Measurements from ENCODE around the gene TSPAN15.

The TSPAN15 gene

GRCh38 chr10:69451209-69451783 lies at the start of gene TSPAN15:
Gene TSPAN15, plus strand, starts transcription at chr10:69451465. Its CDS starts 130 bp downstream, at chr10:69451595.
- peak; percentile 80 for DNase-seq
- ATAC-seq: peak; percentile 94

- DNase-seq (no peak), ATAC-seq (no peak)
These were observed 48.9 kb upstream of the TSPAN15 start for GRCh38 chr10:69402386-69402785.

- ATAC-seq (no peak), DNase-seq (no peak)
These were observed 48.2 kb upstream of the TSPAN15 start for GRCh38 chr10:69403066-69403465.

GRCh38 chr10:69403519-69403918 lies 47.7 kb upstream of the TSPAN15 start:
- ATAC-seq (no peak), DNase-seq (no peak)

DNA sequence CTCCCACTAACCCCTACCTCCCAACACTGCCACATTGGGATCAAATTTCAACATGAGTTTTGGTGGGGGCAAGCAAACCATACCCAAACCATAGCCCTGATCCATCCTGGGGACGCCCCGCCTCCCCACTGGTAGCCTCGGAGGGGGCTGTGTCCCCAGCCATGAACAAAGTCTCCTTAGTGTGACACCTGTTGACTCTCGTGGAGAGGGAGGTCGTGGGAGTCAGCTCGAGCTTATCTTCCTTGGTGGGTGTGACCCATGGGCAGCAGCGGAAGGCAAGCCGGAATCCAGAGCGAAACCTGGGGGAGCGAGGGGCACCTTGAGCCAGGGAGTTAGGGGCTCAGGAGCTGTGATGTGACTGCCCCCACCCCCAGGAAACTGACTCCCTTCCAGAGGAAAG lies 46.5 kb upstream of the TSPAN15 start:
- ATAC-seq (no peak), DNase-seq (no peak)

- no peak for ATAC-seq
- no peak for DNase-seq
These were observed 46.0 kb upstream of the TSPAN15 start for GRCh38 chr10:69405221-69405620.

- ATAC-seq: no peak
- DNase-seq: no peak
These were observed 44.9 kb upstream of the TSPAN15 start for GRCh38 chr10:69406302-69406811.

DNA sequence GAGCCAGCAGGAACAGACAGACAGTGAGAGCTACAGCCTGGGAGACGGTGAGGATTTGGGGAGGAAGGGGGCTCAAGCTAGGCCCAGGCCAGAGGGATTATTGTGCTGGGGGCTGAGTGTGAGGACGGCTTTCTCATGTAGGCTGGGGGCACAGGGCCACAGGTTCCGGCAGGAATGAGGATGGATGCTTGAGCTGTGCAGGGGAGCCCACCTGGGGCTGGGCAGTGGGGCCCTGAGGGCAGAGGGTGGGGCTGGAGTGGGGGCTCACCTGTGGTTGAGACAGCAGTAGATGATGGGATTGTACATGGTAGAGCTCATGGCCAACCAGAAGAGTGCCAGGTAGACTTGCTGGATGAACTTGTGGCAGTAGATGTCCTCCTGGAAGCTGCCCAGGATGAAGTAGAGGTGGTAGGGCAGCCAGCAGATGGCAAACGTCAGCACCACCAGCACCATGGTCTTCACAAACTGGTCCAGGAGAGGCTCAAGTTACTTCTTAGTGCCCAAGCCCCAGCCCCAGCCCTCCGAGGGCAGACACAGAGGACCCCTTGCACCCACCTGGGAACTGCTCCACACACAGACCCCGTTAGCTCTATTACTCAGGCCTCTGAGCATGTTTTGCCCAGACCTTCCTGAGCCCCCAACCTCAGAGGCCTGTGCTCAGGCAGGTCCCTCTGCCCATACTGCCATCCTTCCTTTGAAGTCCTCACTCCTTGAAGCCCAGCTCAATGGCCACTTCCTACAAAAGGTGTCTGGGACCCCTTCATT lies 44.3 kb upstream of the TSPAN15 start:
- DNase-seq (no peak), ATAC-seq (no peak)

GRCh38 chr10:69407621-69408301 lies 43.5 kb upstream of the TSPAN15 start:
- ATAC-seq (no peak), DNase-seq (no peak)

DNA sequence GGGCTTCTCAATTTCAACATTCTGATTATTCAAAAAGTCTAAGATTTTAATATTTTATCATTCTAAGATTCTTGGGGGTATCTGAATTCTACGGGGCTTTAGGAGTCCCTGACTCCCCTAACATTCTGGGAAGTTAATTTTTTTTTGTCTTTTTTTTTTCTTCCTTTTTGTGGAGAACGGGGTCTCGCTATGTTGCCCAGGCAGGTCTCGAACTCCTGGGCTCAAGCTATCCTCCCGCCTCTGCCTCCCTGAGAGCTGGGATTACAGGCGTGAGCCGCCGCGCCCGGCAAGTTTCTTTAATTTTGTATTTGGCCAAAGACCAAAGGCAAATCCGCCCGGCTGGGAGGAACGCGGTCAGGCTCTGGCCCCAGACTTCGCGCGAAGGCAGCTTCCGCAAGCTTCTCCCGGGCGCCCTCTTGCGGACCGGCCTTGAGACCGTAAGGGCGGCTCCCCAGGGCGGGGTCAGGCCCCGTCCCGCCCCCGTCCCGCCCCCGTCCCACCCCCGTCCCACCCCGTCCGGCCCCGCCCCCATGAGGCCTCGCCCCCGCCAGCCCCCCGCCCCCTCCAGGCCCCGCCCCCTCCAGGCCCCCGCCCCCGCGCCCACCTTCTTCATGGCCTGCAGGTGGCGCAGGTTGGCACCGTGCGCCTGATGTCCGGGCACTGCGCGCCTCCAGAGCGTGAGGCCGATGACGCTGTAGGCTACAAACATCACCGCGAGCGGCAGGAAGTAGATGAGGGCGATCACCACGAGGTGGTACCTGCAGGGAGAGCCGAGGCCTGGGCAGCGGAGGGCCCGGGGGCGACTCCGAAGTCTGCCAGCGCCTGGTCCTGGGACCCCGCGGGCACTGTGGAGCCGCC lies 42.7 kb upstream of the TSPAN15 start:
- ATAC-seq (peak; percentile 93), DNase-seq (peak; percentile 94)

DNA sequence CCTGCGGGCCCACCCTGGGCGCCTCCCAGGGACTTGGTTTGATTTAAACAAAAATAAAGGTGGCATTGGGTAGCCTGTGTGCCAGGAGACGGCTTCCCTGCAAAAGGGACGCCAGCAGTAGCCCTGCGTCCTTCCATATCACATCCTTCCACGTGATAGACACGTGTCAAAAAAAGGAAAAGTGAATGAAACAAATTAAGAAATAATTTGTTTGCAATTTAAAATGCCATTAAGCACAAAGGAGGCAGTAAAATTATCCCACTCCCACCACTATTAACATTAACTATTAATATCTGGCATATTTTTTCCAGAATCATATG lies 42.1 kb upstream of the TSPAN15 start:
- DNase-seq: no peak

DNA sequence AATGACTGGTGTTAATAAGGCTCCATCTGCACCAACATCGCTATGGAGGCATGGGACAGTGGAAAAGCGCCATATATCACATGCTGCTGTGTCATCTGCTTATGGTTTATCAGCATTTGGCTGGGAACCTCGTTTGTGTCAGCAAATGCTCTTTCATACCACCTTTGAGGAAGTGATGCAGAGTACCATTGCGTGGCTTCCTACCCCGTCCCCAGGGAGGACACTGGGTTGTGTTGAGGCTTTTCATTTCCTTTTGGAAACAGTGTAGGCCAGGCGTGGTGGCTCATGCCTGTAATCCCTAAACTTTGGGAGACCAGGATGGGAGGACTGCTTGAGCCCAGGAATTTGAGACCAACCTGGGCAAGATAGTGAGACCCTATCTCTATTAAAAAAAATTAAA lies 41.3 kb upstream of the TSPAN15 start:
- no peak for DNase-seq
- no peak for ATAC-seq

More for the DNA sequence above, 42.1 kb upstream of the TSPAN15 start:
- no peak for ATAC-seq

- no peak for ATAC-seq
- DNase-seq: no peak
These were observed 40.8 kb upstream of the TSPAN15 start for GRCh38 chr10:69410487-69410886.

GRCh38 chr10:69411476-69411875 lies 39.8 kb upstream of the TSPAN15 start:
- DNase-seq (no peak), ATAC-seq (no peak)

DNA sequence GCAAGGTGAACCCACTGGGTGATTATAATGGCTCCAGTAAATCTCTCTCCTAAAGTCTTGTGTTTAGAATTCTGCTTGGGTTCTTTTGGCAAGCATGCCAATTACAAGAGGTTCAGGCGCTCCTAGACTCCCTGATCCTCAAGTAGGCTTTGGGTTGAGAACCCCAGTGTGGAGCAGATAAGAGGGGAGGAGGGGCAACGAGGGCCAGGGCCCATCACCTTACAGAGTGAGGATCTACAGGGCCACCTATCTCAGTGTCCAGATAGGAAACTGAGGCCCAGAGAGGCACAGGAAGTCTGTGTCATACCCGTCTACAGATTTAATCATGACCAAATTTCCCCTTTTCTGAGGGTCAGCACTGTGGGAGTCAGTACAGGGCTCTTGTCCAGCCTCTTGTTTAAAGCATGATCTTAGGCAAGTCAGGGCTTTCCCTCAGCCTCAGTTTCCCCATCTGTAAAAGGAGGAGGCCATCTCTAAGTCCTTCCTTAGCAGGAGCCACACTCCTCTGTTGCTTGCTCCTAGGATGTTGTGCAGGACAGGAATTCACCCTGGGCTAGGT lies 39.0 kb upstream of the TSPAN15 start:
- ATAC-seq (no peak), DNase-seq (no peak)

- peak; percentile 47 for DNase-seq
- ATAC-seq: no peak
These were observed 37.9 kb upstream of the TSPAN15 start for GRCh38 chr10:69413221-69413865.

GRCh38 chr10:69414036-69415018 lies 36.9 kb upstream of the TSPAN15 start:
- ATAC-seq (no peak), DNase-seq (no peak)

DNA sequence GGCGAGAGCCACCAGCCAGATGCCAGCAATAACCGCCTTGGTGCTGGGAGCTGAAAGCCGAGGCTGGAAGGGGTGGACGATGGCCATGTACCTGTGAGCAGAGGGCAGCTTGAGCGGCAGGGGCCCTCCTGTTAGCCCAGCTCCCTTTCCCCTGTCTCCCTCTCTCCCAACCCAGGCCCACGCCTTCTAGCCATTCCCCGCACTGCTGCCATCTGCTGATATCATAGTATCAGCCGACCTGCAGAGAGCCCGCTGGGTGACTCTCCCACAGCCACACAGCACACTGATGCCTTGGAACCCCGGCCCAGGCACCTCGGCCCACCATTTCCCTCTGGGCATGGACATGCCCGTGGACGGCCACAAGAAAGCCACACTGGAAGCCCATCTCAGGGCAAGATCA lies 36.2 kb upstream of the TSPAN15 start:
- DNase-seq (no peak), ATAC-seq (no peak)

DNA sequence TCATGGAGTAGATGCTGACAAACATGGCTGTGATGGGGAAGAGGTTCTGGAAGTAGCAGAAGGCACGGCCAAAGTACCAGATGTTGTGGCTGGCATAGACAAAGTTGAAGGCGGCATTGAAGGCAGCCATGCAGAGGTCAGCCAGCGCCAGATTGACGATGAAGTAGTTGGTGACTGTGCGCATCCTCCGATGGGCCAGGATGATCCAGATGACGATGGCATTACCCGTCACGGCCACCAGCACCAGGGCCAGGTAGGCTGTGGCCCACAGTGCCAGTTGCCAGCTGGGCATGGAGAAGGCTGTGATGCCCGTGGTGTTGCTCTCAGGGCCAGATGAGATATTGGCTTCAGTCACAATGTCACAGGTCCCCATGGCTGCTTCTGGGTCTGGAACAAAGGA lies 35.3 kb upstream of the TSPAN15 start:
- DNase-seq: no peak
- no peak for ATAC-seq

- ATAC-seq: no peak
- no peak for DNase-seq
These were observed 34.6 kb upstream of the TSPAN15 start, which contains the start of gene TACR2 for GRCh38 chr10:69416695-69417094. Gene TACR2, minus strand, starts transcription at chr10:69416918. Its CDS starts 595 bp downstream, at chr10:69416323.
